Measurements from ENCODE around the gene ZFAND2B.

- TF ChIP-seq POLR2AphosphoS5 (IDR thresholded peaks at IDR 0.05): no peak
- TF ChIP-seq, protein P1, sequence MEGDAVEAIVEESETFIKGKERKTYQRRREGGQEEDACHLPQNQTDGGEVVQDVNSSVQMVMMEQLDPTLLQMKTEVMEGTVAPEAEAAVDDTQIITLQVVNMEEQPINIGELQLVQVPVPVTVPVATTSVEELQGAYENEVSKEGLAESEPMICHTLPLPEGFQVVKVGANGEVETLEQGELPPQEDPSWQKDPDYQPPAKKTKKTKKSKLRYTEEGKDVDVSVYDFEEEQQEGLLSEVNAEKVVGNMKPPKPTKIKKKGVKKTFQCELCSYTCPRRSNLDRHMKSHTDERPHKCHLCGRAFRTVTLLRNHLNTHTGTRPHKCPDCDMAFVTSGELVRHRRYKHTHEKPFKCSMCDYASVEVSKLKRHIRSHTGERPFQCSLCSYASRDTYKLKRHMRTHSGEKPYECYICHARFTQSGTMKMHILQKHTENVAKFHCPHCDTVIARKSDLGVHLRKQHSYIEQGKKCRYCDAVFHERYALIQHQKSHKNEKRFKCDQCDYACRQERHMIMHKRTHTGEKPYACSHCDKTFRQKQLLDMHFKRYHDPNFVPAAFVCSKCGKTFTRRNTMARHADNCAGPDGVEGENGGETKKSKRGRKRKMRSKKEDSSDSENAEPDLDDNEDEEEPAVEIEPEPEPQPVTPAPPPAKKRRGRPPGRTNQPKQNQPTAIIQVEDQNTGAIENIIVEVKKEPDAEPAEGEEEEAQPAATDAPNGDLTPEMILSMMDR (IDR thresholded peaks at IDR 0.05): no peak
Measured at GRCh38 chr2:219218217-219218731, 11.7 kb downstream of the ZFAND2B start.
